Left hindlimb (tissue), 1 donor: ENCODE measurements around the gene ALS2.
"Not testable (repeated sequence)": the region's sequence is repeated elsewhere in the genome, so short reads cannot be mapped to it uniquely, and the experiment has no call there.

Experiments used
- DNase-seq: peaks from one replicate; pipeline ENCODE4 v3.0.0-alpha.2; 2018

The ALS2 gene

DNA sequence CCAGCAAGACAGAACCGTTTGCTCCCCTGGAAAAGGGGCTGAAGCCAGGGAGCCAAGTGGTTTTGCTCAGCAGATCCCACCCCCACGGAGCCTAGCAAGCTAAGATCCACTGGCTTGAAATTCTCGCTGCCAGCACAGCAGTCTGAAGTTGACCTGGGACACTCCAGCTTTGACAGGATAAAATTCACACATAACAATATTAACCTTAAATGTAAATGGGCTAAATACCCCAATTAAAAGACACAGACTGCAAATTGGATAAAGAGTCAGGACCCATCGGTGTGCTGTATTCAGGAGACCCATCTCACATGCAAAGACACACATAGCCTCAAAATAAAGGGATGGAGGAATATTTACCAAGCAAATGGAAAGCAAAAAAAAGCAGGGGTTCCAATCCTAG, 109.5 kb downstream of the ALS2 start:
- DNase-seq = not testable (repeated sequence)

DNA sequence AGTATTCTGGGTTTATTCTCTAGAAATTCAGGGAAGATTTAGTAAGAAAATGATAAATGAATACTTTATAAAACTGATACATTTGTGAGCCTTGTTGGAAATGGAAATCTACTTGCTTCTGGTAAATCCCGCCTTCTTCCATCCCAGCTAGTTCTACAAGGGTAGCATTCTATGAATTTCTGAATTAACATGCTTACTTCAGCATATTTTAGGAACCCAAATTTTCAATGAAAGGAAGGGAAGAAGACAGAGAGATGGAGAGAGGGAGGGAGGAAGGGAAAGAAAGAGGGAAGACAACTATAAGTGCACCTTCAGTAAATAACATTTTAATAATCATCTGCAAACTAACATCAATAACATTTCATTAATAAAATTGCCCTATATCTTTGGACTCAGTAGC, 110.9 kb downstream of the ALS2 start:
- DNase-seq = no peak

DNA sequence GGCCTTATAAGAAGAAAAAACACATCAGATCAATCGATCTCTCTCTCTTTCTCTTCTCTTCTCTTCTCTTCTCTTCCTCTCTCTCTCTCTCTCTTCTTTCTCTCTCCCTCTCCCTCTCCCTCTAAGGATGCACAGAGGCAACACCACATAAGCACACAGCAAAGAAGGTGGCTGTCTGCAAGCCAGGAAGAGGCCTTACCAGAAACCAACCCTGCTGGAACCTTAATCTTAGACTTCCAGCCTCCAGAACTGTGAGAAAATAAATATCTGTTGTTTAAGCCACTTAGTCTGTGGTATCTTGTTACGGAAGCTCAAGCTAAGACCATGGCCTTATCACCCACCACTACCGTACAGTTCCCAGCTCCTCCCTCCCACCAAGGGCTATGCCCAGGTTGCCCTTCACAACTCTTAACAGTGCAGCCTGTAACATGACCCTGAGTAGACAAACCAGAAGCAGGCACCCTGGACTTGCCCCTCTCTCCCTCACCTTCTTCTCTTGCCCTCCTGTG, 112.3 kb downstream of the ALS2 start:
- no peak for DNase-seq

DNA sequence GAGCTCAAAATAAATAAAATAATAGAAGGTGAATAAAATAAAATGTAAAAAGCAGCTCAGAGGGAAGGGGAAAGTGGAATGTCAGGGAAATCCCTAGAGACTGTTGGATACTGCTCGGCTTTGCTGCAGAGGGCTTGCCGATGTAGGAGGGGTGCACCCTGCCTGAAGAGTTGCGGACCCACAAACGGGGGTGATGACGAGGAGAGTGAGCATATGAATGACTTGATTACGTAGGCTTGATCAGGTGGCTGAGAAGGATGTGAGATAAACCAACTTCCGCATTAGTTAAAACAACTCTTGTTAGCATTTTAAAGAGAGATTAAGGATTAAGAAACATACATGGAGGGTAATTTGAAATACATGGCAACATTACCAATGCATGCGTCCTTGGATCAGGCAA, 116.4 kb downstream of the ALS2 start:
- no peak for DNase-seq

DNA sequence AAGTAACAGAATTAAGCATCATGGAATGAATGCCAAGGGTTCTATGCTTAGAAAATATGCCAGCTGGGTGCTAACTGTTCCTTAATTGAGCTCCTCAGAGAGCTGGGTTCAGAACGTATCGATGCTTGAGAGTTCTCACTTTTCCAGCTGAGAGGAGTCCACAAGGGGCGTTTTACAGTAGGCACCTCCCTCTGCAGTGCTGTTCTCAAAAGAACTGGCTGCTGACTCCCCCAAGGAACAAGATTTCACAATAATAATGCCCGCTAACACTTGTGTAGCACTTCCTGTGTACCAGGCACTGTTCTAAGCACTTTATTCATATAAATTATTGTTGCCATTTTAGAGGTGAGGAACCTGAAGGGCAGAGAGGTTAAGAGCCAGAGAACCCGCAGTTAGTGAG, 119.4 kb downstream of the ALS2 start:
- no peak for DNase-seq

DNA sequence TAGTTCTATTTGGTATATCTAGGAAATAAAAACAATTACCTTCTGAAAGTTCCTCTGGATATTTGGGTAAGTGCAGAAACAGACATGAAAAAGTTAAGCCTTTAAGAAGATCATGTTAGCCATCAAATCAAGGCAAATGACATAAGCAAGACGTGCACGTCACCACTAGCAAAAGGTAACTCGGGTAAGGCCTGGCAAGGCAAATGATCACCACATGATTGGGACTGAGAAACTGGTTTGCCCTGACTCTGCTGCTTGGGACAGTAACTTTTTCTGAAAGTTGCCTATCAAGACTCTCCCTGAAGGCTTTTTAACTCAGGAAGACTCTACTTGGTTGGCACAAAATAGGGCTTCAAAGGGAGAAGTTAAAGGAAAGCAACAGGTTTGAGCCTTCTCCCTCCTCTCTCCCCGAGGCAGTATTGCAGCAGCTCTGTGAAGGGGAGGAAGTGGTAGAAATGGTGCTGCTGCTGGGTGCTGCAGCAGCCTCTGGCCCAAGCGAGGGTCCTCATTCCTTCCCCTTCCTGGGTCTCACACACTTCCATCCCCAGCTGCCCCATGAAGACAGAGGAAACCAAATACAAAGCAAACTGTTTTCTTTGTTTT, 120.3 kb downstream of the ALS2 start:
- DNase-seq = no peak

DNA sequence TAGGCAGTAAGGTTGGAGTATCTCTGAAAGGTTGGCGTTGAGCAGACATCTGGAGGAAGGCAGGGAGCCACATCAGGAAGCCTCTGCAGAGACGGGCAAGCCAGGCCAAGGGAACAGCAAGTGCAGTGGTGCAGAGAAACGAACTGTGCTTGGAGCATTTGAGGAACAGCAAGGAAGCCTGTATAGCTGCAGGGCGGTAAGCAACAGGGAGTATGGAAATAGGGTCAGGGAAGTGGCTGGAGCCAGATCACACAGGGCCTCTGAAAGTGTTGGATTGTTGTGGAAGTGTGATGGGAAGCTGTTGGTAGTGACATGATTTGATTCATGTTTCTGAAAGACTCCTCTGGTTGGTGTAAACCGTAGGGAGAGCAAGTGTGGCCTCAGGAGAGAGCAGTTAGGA, 124.0 kb downstream of the ALS2 start:
- DNase-seq = no peak

DNA sequence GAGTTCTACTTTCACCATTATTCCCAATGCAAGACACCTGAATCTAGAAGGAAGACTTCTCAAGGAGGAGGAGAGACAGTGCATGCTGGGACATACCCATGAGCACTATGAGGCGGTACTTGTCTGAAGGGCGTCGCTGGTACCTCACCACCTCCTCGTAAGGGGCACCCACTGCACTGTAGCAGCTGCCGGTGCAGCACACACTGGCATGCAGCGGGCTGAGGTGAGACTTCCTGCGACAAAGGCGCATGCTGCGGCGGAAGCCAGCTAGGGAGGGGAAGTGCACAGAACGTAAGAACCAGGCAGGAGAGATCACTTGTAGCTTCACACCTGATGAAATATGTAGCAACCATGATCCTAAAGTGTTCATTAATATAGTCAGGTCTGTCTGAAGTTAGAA, 124.6 kb downstream of the ALS2 start:
- no peak for DNase-seq

DNA sequence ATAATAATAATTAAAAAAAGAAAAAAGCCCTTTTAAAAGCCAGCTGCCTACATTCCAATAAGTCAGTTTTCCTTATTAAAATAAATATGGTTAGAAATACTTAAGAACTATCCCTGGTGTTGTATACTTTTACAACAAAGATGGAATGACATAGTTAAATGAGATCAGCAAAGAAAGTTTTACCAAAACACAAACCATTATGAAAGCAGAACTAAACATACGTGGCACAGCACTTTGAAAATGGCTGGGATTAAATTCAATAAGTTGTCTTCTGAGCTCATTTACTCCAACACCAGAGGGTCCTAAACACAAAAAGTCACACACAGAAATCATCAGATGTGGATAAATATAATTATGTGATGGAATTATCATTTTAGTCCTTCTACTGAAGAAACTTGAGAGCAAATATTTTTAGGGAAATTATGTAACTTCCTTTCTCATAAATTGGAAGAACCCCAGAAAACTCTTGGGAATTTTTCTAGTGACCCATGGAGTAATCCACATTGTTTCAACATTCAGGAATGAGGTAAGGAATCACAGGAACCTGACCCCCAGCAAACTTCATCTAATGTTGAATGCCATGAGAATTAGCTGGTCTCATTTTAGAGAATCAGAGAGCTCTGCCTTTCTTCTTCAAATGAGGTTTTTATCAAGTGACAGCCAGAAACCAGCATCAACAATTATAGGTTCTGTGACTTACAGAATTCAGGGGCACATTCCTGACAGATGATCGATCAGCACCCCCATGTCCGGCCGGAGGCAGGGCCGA, 125.9 kb downstream of the ALS2 start:
- DNase-seq = no peak

DNA sequence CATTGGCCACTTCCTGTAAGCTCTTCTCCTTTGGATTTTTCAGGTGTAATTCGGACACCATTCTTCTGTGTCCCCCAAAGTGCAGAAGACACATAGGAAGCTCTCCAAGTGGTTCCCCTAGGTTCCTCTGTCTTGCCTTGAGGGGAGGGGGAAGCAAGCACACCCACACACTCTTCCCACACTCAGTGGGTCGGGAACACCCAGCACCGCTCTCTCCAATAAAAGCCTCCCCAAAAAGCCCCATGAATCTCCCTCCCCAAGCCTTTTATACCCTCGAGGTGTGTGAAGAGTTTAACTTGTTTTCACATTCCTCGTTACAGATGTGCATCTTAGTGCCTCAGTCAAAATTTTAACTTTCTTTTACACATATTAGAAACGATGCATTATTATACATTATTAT, 127.5 kb downstream of the ALS2 start:
- no peak for DNase-seq
